ENCODE measurements around the gene ARID3A. TPM values are rescaled to one million over a fixed set of nuclear protein-coding genes. Genes with fewer than 3 reads are reported as not detected.

Gene ARID3A
- total and polyA plus RNA-seq, 2 experiments from 2014 or later: 2.8 to 8.5 TPM

DNA sequence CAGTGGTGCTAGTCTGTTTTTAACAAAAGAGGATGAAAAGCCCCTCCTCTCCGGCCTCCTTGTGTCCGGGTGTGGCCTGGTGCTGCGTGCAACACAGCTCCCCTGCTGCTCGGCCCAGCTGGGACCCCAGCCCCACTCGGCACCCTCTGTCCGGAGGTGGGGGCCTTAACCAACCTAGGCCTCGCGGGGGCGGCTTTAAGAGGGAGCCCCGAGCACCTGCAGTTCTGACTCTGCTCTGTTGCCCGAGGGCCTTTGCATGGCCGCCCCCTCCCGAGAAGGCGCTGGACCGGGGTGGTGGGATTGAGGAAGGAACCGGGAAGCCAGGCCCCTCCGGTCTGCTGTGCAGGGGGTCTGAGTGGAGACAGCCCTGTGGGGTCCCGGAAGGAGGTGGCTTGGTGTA is 68.7 kb downstream of the ARID3A start:
- H3K9me3 ChIP-seq (ENCODE audit: low read depth): no peaks in the 10 kb centered on the region
- 95 to 98% methylated on average over 12 to 18 of the region's 18 CpGs for WGBS, 2 experiments (ENCODE audit: low coverage in 1 of 2, low lambda C conversion rate in 2 of 2, missing lambda C conversion rate in 2 of 2)

GRCh38 chr19:995051-995827 is 69.4 kb downstream of the ARID3A start:
- Histone ChIP-seq H3K36me3 (ENCODE audit: low read depth) (no peaks in the 10 kb centered on the region; the same call in 1 of the 2 replicates), H3K4me1 (ENCODE audit: insufficient read depth) (no peaks in the 10 kb centered on the region), H3K4me3 (no peak overlapping the region), H3K4me2 (ENCODE audit: unreplicated experiment) (no peak overlapping the region), H3K27me3 (replicated peaks; ENCODE audit: insufficient read depth) (peaks cover 27% of the 10 kb centered on the region), H2AFZ (no peak overlapping the region), H3K79me2 (ENCODE audit: insufficient read depth) (no peaks in the 10 kb centered on the region), H4K20me1 (ENCODE audit: insufficient read depth) (no peaks in the 10 kb centered on the region), H3F3A (ENCODE audit: insufficient read depth) (peaks cover 6% of the 10 kb centered on the region; the same call in 1 of the 2 replicates), H3K9me3 (ENCODE audit: low read depth) (no peaks in the 10 kb centered on the region), H3K9ac (no peak overlapping the region), H3K27ac (no peak overlapping the region), H3K9me2 (ENCODE audit: insufficient read depth) (no peaks in the 10 kb centered on the region)
- WGBS, 2 experiments (ENCODE audit: low coverage in 1 of 2, low lambda C conversion rate in 2 of 2, missing lambda C conversion rate in 2 of 2): 71 to 78% methylated on average over 24 to 26 of the region's 26 CpGs
- no peak for DNase-seq
- in situ Hi-C loops (cut with MboI): no loop called here
- TF ChIP-seq EZH2 (IDR thresholded peaks at IDR 0.05; ENCODE audit: insufficient read depth, poor library complexity, severe bottlenecking) (no peak), EZH2phosphoT487 (IDR thresholded peaks at IDR 0.05; ENCODE audit: insufficient read depth, low read depth) (no peak)

More for the DNA sequence above, 68.7 kb downstream of the ARID3A start:
- H4K20me1 ChIP-seq (ENCODE audit: insufficient read depth): no peaks in the 10 kb centered on the region
- no peaks in the 10 kb centered on the region for H3K79me2 ChIP-seq (ENCODE audit: insufficient read depth)
- no peak for TF ChIP-seq EZH2phosphoT487 (IDR thresholded peaks at IDR 0.05; ENCODE audit: insufficient read depth, low read depth)
- TF ChIP-seq EZH2 (IDR thresholded peaks at IDR 0.05; ENCODE audit: insufficient read depth, poor library complexity, severe bottlenecking): no peak
- H3K9ac ChIP-seq: no peak overlapping the region
- no peak for DNase-seq
- H3K9me2 ChIP-seq (ENCODE audit: insufficient read depth): no peaks in the 10 kb centered on the region
- H3K4me2 ChIP-seq (ENCODE audit: unreplicated experiment): no peak overlapping the region
- no peak overlapping the region for H3K4me3 ChIP-seq
- no peaks in the 10 kb centered on the region; the same call in 1 of the 2 replicates for H3K36me3 ChIP-seq (ENCODE audit: low read depth)
- peaks cover 25% of the 10 kb centered on the region for H3K27me3 ChIP-seq (replicated peaks; ENCODE audit: insufficient read depth)
- no peak overlapping the region for H2AFZ ChIP-seq
- H3K27ac ChIP-seq: no peak overlapping the region
- H3F3A ChIP-seq (ENCODE audit: insufficient read depth): peaks cover 6% of the 10 kb centered on the region; the same call in 1 of the 2 replicates
- in situ Hi-C loops (cut with MboI): no loop called here
- H3K4me1 ChIP-seq (ENCODE audit: insufficient read depth): no peaks in the 10 kb centered on the region

GRCh38 chr19:996051-996838 is 70.4 kb downstream of the ARID3A start:
- DNase-seq: peak; percentile 84
- H3K4me2 ChIP-seq (ENCODE audit: unreplicated experiment): no peak overlapping the region

DNA sequence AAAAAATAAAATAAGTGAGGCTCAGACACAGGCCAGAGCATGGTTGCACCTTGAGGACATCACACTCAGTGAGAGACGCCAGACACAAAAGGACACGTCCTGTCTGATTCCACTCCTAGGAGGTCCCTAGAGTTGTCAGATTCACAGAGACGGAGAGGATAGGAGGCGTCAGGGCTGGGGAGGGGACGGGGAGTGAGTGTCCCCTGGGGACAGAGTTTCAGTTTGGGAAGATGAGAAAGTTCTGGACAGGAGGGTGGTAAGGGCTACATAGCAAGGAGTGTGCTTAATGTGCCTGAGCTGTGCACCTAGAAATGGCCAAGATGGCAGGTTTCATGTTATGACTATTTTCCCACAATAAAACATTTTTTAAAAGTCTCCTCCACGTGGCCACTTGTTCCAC is 72.2 kb downstream of the ARID3A start:
- Histone ChIP-seq H3K4me2 (ENCODE audit: unreplicated experiment) (no peak overlapping the region), H3K9ac (no peak overlapping the region), H3F3A (ENCODE audit: insufficient read depth) (no peaks in the 10 kb centered on the region), H3K79me2 (ENCODE audit: insufficient read depth) (no peaks in the 10 kb centered on the region), H3K36me3 (ENCODE audit: low read depth) (no peaks in the 10 kb centered on the region), H4K20me1 (ENCODE audit: insufficient read depth) (no peaks in the 10 kb centered on the region), H3K27ac (no peak overlapping the region), H3K27me3 (replicated peaks; ENCODE audit: insufficient read depth) (peaks cover 27% of the 10 kb centered on the region), H3K4me1 (ENCODE audit: insufficient read depth) (no peaks in the 10 kb centered on the region), H3K4me3 (no peak overlapping the region), H2AFZ (no peak overlapping the region), H3K9me2 (ENCODE audit: insufficient read depth) (no peaks in the 10 kb centered on the region), H3K9me3 (ENCODE audit: low read depth) (no peaks in the 10 kb centered on the region)
- in situ Hi-C loops (cut with MboI): no loop called here
- TF ChIP-seq EZH2 (IDR thresholded peaks at IDR 0.05; ENCODE audit: insufficient read depth, poor library complexity, severe bottlenecking) (no peak), EZH2phosphoT487 (IDR thresholded peaks at IDR 0.05; ENCODE audit: insufficient read depth, low read depth) (no peak)
- no peak for DNase-seq
- 2 to 7% methylated on average over 6 of the region's 6 CpGs for WGBS, 2 experiments (ENCODE audit: low coverage in 1 of 2, low lambda C conversion rate in 2 of 2, missing lambda C conversion rate in 2 of 2)

More at GRCh38 chr19:996051-996838, 70.4 kb downstream of the ARID3A start:
- H3K9ac ChIP-seq: peak overlapping the region; percentile 28; the same call in 1 of the 2 replicates
- no peak overlapping the region for H2AFZ ChIP-seq
- 8 to 13% methylated on average over 59 to 63 of the region's 64 CpGs for WGBS, 2 experiments (ENCODE audit: low coverage in 1 of 2, low lambda C conversion rate in 2 of 2, missing lambda C conversion rate in 2 of 2)
- peaks cover 27% of the 10 kb centered on the region for H3K27me3 ChIP-seq (replicated peaks; ENCODE audit: insufficient read depth)
- no peaks in the 10 kb centered on the region for H3F3A ChIP-seq (ENCODE audit: insufficient read depth)
- H3K79me2 ChIP-seq (ENCODE audit: insufficient read depth): no peaks in the 10 kb centered on the region
- H3K9me2 ChIP-seq (ENCODE audit: insufficient read depth): no peaks in the 10 kb centered on the region
- in situ Hi-C loops (cut with MboI): no loop called here
- H3K27ac ChIP-seq: no peak overlapping the region
- H3K36me3 ChIP-seq (ENCODE audit: low read depth): no peaks in the 10 kb centered on the region; the same call in 1 of the 2 replicates
- peak overlapping the region; percentile 41 for H3K4me3 ChIP-seq
- H3K9me3 ChIP-seq (ENCODE audit: low read depth): no peaks in the 10 kb centered on the region
- H4K20me1 ChIP-seq (ENCODE audit: insufficient read depth): no peaks in the 10 kb centered on the region
- TF ChIP-seq EZH2 (IDR thresholded peaks at IDR 0.05; ENCODE audit: insufficient read depth, poor library complexity, severe bottlenecking): no peak
- TF ChIP-seq EZH2phosphoT487 (IDR thresholded peaks at IDR 0.05; ENCODE audit: insufficient read depth, low read depth): no peak
- no peaks in the 10 kb centered on the region for H3K4me1 ChIP-seq (ENCODE audit: insufficient read depth)
